ENCODE results near the gene FOSB. TPM values are rescaled to one million over a fixed set of nuclear protein-coding genes. Genes with fewer than 3 reads are reported as not detected.

FOSB gene
- total and polyA plus RNA-seq, 2 experiments from 2014 or later, result 8.3 to 11.9 TPM

GRCh38 chr19:45469132-45469944 lies 1.5 kb downstream of the FOSB start:
- DNase-seq, result peak; percentile 98
- Histone ChIP-seq H3K36me3 (ENCODE audit: low read depth) (no peaks in the 10 kb centered on the region), H3K4me3 (peak overlapping the region; percentile 96), H2AFZ (peak overlapping the region; percentile 65), H3K27ac (peak overlapping the region; percentile 100), H3F3A (ENCODE audit: insufficient read depth) (no peaks in the 10 kb centered on the region; the same call in 1 of the 2 replicates), H3K9me3 (ENCODE audit: low read depth) (no peaks in the 10 kb centered on the region), H3K4me2 (ENCODE audit: unreplicated experiment) (peak overlapping the region; percentile 100), H4K20me1 (ENCODE audit: insufficient read depth) (no peaks in the 10 kb centered on the region), H3K9ac (peak overlapping the region; percentile 100), H3K4me1 (ENCODE audit: insufficient read depth) (peaks cover 10% of the 10 kb centered on the region; the same call in 1 of the 2 replicates), H3K27me3 (replicated peaks; ENCODE audit: insufficient read depth) (no peaks in the 10 kb centered on the region), H3K79me2 (ENCODE audit: insufficient read depth) (peaks cover 27% of the 10 kb centered on the region), H3K9me2 (ENCODE audit: insufficient read depth) (no peaks in the 10 kb centered on the region)
- TF ChIP-seq EZH2 (IDR thresholded peaks at IDR 0.05; ENCODE audit: insufficient read depth, poor library complexity, severe bottlenecking), result no peak
- TF ChIP-seq EZH2phosphoT487 (IDR thresholded peaks at IDR 0.05; ENCODE audit: insufficient read depth, low read depth), result no peak
- in situ Hi-C loops (cut with MboI), result no loop called here
- WGBS, 2 experiments (ENCODE audit: low coverage in 1 of 2, low lambda C conversion rate in 2 of 2, missing lambda C conversion rate in 2 of 2), result 0% methylated on average over 34 to 61 of the region's 66 CpGs

DNA sequence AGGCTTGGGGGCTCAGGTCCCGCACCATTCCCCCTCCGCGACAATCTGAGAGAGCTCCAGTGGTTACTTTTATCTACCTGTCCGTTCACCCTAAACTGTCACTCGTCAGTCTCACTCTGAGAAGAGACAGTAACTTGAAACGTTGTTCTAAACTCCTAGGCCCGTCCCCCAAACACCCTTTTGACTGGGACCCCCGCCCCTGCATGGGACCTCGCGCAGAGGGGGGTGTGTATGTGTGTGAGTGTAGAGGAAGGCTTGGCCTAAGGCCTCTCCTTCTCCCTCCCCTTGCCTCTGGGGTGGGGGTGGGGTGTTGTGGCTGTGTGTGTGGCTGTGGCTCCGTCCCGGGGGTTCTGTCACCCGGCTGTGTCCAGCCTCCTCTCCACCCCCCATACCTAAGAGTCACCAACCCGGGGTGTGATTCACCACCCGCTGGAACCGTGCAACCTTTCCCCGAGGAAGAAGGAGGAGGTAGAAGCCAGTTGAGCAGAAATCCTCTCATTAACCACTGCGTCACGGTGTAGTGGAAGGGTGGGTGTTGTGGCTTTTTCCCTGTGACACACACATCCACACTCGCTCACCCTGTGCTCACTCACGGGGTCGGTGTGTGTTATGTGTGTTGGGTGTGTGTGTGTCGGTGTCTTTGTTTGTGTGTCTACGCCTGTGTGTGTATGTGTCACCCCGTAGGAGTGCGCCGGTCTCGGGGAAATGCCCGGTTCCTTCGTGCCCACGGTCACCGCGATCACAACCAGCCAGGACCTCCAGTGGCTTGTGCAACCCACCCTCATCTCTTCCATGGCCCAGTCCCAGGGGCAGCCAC lies 2.4 kb downstream of the FOSB start:
- Histone ChIP-seq H3K4me2 (ENCODE audit: unreplicated experiment) (peak overlapping the region; percentile 99), H2AFZ (0 out of 2 replicates have a peak overlapping the region, but pooled peaks have one; percentile 65)

GRCh38 chr19:45470762-45471081 lies 2.9 kb downstream of the FOSB start:
- Histone ChIP-seq H3K27me3 (replicated peaks; ENCODE audit: insufficient read depth) (no peaks in the 10 kb centered on the region), H3K27ac (peak overlapping the region; percentile 100), H3K4me1 (ENCODE audit: insufficient read depth) (peaks cover 10% of the 10 kb centered on the region; the same call in 1 of the 2 replicates), H3K79me2 (ENCODE audit: insufficient read depth) (peaks cover 28% of the 10 kb centered on the region), H3K9me2 (ENCODE audit: insufficient read depth) (no peaks in the 10 kb centered on the region), H3F3A (ENCODE audit: insufficient read depth) (peaks cover 12% of the 10 kb centered on the region), H3K36me3 (ENCODE audit: low read depth) (no peaks in the 10 kb centered on the region), H3K4me2 (ENCODE audit: unreplicated experiment) (no peak overlapping the region), H4K20me1 (ENCODE audit: insufficient read depth) (no peaks in the 10 kb centered on the region), H3K4me3 (no peak overlapping the region), H3K9me3 (ENCODE audit: low read depth) (no peaks in the 10 kb centered on the region), H2AFZ (no peak overlapping the region), H3K9ac (peak overlapping the region; percentile 100)
- no peak for DNase-seq
- 96 to 97% methylated on average over 10 to 15 of the region's 15 CpGs for WGBS, 2 experiments (ENCODE audit: low coverage in 1 of 2, low lambda C conversion rate in 2 of 2, missing lambda C conversion rate in 2 of 2)
- TF ChIP-seq EZH2phosphoT487 (IDR thresholded peaks at IDR 0.05; ENCODE audit: insufficient read depth, low read depth) (no peak), EZH2 (IDR thresholded peaks at IDR 0.05; ENCODE audit: insufficient read depth, poor library complexity, severe bottlenecking) (no peak)
- in situ Hi-C loops (cut with MboI), result no loop called here

More for the DNA sequence above, 2.4 kb downstream of the FOSB start:
- Histone ChIP-seq H3K79me2 (ENCODE audit: insufficient read depth) (peaks cover 27% of the 10 kb centered on the region), H3K4me1 (ENCODE audit: insufficient read depth) (peaks cover 10% of the 10 kb centered on the region; the same call in 1 of the 2 replicates), H3K27me3 (replicated peaks; ENCODE audit: insufficient read depth) (no peaks in the 10 kb centered on the region), H4K20me1 (ENCODE audit: insufficient read depth) (no peaks in the 10 kb centered on the region), H3F3A (ENCODE audit: insufficient read depth) (peaks cover 7% of the 10 kb centered on the region), H3K27ac (peak overlapping the region; percentile 100), H3K36me3 (ENCODE audit: low read depth) (no peaks in the 10 kb centered on the region), H3K9me2 (ENCODE audit: insufficient read depth) (no peaks in the 10 kb centered on the region), H3K4me3 (peak overlapping the region; percentile 96), H3K9ac (peak overlapping the region; percentile 100), H3K9me3 (ENCODE audit: low read depth) (no peaks in the 10 kb centered on the region)
- peak; percentile 90 for DNase-seq
- 24 to 36% methylated on average over 24 to 33 of the region's 33 CpGs for WGBS, 2 experiments (ENCODE audit: low coverage in 1 of 2, low lambda C conversion rate in 2 of 2, missing lambda C conversion rate in 2 of 2)
- in situ Hi-C loops (cut with MboI), result no loop called here
- TF ChIP-seq EZH2phosphoT487 (IDR thresholded peaks at IDR 0.05; ENCODE audit: insufficient read depth, low read depth) (no peak), EZH2 (IDR thresholded peaks at IDR 0.05; ENCODE audit: insufficient read depth, poor library complexity, severe bottlenecking) (no peak)

DNA sequence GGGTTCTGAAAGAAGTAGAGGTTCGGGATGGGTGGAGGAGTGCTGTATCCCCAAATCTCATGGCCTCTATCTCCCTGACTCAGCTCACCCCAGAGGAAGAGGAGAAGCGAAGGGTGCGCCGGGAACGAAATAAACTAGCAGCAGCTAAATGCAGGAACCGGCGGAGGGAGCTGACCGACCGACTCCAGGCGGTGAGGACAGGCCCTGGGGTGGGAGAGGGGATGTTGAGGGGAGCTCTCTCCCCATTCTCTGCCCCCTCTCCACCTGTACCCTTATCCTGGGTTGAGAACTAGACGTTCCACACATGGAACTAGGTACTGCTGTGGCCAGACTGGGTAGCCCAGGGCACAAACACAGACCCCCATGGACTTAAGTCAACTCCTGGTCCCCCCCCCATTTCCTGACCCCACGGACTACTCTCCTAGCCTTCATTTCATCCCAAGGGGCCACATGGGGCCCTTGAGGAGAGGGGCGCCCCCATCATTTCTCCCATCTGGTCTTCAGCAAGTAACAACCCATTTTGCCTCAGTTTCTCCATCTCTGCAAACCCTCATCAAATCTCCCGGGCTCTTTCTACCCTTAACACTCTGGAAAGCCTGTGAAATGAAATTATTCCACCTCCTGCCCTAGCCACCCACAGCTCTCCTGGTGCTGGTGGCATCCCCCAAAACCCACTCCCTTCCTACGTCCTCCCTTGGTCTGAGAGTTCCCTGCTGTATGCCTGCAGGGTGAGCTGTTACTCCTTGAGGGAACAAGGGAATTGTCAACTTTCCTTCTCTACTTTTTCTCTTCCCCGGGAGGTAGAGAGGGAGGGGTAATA lies 3.5 kb downstream of the FOSB start:
- Histone ChIP-seq H3K27me3 (replicated peaks; ENCODE audit: insufficient read depth) (no peaks in the 10 kb centered on the region), H2AFZ (no peak overlapping the region), H3K4me1 (ENCODE audit: insufficient read depth) (peaks cover 10% of the 10 kb centered on the region; the same call in 1 of the 2 replicates), H3K9me3 (ENCODE audit: low read depth) (no peaks in the 10 kb centered on the region), H3K4me3 (no peak overlapping the region), H3K79me2 (ENCODE audit: insufficient read depth) (peaks cover 34% of the 10 kb centered on the region), H4K20me1 (ENCODE audit: insufficient read depth) (no peaks in the 10 kb centered on the region), H3F3A (ENCODE audit: insufficient read depth) (peaks cover 18% of the 10 kb centered on the region), H3K27ac (no peak overlapping the region), H3K36me3 (ENCODE audit: low read depth) (no peaks in the 10 kb centered on the region), H3K4me2 (ENCODE audit: unreplicated experiment) (no peak overlapping the region), H3K9me2 (ENCODE audit: insufficient read depth) (no peaks in the 10 kb centered on the region), H3K9ac (no peak overlapping the region)
- TF ChIP-seq EZH2 (IDR thresholded peaks at IDR 0.05; ENCODE audit: insufficient read depth, poor library complexity, severe bottlenecking) (no peak), EZH2phosphoT487 (IDR thresholded peaks at IDR 0.05; ENCODE audit: insufficient read depth, low read depth) (no peak)
- in situ Hi-C loops (cut with MboI), result no loop called here
- peak; percentile 31 for DNase-seq
- WGBS, 2 experiments (ENCODE audit: low coverage in 1 of 2, low lambda C conversion rate in 2 of 2, missing lambda C conversion rate in 2 of 2), result 87 to 91% methylated on average over 12 to 16 of the region's 16 CpGs
